ENCODE measurements around the gene DHRS3. TPM values are rescaled to one million over a fixed set of nuclear protein-coding genes. Genes with fewer than 3 reads are reported as not detected.

The DHRS3 gene
- total RNA-seq, 1 experiment from 2014 or later = 87.0 TPM

DNA sequence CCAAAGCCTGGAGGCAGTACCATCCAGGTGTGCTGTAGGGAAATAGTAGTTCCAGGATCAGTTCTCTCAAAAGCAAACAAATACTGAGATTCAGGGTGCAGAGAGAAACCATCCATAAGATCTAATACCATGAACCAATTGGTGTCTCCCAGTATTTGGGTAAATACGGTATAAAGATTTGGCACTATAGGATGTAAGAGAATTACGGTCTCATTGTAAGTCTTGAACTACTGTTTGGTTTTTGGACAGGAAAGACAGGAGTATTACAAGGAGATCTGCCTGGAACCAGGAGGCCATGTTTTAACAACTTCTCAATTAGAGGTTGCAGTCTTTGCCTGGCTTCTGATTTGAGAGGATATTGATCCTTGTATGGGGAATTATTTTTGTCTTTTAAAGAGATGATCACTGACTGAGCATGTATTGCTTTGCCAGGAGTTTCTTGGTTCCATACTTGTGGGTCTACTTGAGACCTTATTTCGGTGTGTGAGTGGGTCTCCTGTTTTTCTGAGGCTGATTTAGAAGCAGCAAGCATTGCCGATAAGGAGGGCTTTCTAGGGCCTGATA is 36.1 kb upstream of the DHRS3 start:
- no peaks in the 10 kb centered on the region for H4K20me1 ChIP-seq (ENCODE audit: insufficient read depth)
- H3K36me3 ChIP-seq (ENCODE audit: control insufficient read depth in 1 of 2, insufficient read depth in 2 of 2, low read length in 2 of 2) = no peaks in the 10 kb centered on the region
- BruUV-seq (replicated peaks) = no TSS peak
- intact Hi-C loops (cut with micrococcal nuclease) = loop anchor here (10.0 kb wide), 1 partner anchor 529 kb away; no protein-coding TSS in a partner anchor
- H3K9ac ChIP-seq (ENCODE audit: low read length) = no peak overlapping the region
- POLR2A ChIA-PET = no interaction called here
- DNase-seq (ENCODE audit: low read depth, low spot score) = no peak
- H3K79me2 ChIP-seq (ENCODE audit: insufficient read depth, low read length) = no peaks in the 10 kb centered on the region
- H2AFZ ChIP-seq (ENCODE audit: low read depth, low read length, poor library complexity, severe bottlenecking) = no peak overlapping the region
- no peaks in the 10 kb centered on the region for H3K27me3 ChIP-seq (ENCODE audit: insufficient read depth, low read length)
- ATAC-seq = no peak; the same call in 1 of the 2 replicates
- CTCF ChIA-PET = no interaction called here
- H3K4me3 ChIP-seq (replicated peaks in 1 of 2; ENCODE audit: low read depth in 1 of 2, low read length in 2 of 2) = no peak overlapping the region
- no peak for TF ChIP-seq ZNF274 (IDR thresholded peaks at IDR 0.05; ENCODE audit: low read depth, low read length)
- TF ChIP-seq POLR2AphosphoS5 (IDR thresholded peaks at IDR 0.05; ENCODE audit: low read depth, low read length) = no peak
- no peak for TF ChIP-seq TCF7L2 (IDR thresholded peaks at IDR 0.05; ENCODE audit: borderline replicate concordance, extremely low read depth, insufficient read depth, insufficient read length)
- TF ChIP-seq, protein P1, sequence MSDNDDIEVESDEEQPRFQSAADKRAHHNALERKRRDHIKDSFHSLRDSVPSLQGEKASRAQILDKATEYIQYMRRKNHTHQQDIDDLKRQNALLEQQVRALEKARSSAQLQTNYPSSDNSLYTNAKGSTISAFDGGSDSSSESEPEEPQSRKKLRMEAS (IDR thresholded peaks at IDR 0.05) = no peak
- TF ChIP-seq, protein P2, sequence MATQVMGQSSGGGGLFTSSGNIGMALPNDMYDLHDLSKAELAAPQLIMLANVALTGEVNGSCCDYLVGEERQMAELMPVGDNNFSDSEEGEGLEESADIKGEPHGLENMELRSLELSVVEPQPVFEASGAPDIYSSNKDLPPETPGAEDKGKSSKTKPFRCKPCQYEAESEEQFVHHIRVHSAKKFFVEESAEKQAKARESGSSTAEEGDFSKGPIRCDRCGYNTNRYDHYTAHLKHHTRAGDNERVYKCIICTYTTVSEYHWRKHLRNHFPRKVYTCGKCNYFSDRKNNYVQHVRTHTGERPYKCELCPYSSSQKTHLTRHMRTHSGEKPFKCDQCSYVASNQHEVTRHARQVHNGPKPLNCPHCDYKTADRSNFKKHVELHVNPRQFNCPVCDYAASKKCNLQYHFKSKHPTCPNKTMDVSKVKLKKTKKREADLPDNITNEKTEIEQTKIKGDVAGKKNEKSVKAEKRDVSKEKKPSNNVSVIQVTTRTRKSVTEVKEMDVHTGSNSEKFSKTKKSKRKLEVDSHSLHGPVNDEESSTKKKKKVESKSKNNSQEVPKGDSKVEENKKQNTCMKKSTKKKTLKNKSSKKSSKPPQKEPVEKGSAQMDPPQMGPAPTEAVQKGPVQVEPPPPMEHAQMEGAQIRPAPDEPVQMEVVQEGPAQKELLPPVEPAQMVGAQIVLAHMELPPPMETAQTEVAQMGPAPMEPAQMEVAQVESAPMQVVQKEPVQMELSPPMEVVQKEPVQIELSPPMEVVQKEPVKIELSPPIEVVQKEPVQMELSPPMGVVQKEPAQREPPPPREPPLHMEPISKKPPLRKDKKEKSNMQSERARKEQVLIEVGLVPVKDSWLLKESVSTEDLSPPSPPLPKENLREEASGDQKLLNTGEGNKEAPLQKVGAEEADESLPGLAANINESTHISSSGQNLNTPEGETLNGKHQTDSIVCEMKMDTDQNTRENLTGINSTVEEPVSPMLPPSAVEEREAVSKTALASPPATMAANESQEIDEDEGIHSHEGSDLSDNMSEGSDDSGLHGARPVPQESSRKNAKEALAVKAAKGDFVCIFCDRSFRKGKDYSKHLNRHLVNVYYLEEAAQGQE (IDR thresholded peaks at IDR 0.05; ENCODE audit: low read depth) = no peak
- TF ChIP-seq SP1 (IDR thresholded peaks at IDR 0.05; ENCODE audit: low read depth) = no peak
- TF ChIP-seq FOSL1 (IDR thresholded peaks at IDR 0.05; ENCODE audit: low read depth) = no peak
- no peak for TF ChIP-seq ELF1 (IDR thresholded peaks at IDR 0.05; ENCODE audit: borderline replicate concordance, low read depth)
- TF ChIP-seq CEBPB (IDR thresholded peaks at IDR 0.05; ENCODE audit: low read depth) = no peak
- no peak for TF ChIP-seq YY1 (IDR thresholded peaks at IDR 0.05; ENCODE audit: extremely low read depth, insufficient replicate concordance, low read depth, low read length)
- no peak for TF ChIP-seq EZH2phosphoT487 (IDR thresholded peaks at IDR 0.05; ENCODE audit: borderline replicate concordance)
- H3K4me2 ChIP-seq (ENCODE audit: low read length) = no peak overlapping the region
- H3K9me3 ChIP-seq (ENCODE audit: control insufficient read depth in 1 of 2, insufficient read depth in 1 of 2, low read depth in 1 of 2, low read length in 2 of 2) = no peaks in the 10 kb centered on the region
- peaks cover 0 to 6% of the 10 kb centered on the region in 2 experiments; a peak in 1 of 4 replicates for H3K4me1 ChIP-seq (ENCODE audit: control insufficient read depth in 1 of 2, insufficient read depth in 2 of 2, low read length in 2 of 2)
- H3K9me2 ChIP-seq (ENCODE audit: insufficient read depth) = no peaks in the 10 kb centered on the region
- no peak overlapping the region for H3K27ac ChIP-seq (ENCODE audit: low read depth, low read length)
- RAD21 ChIA-PET (ENCODE audit: low non-redundant PET in 1 of 2, low total read pairs in 2 of 2, uncharacterized antibody in 2 of 2, unreplicated experiment in 2 of 2) = no interaction called here

Data from HCT116 (cell line).